ENCODE data around the gene ADAT1. TPM values are rescaled to one million over a fixed set of nuclear protein-coding genes. Genes with fewer than 3 reads are reported as not detected.

The ADAT1 gene
- 19.3 TPM for total RNA-seq
- long read RNA-seq, transcript ADAT1-201 (11 exons, 1,869 nt): major isoform, 6 of 13 reads
- long read RNA-seq, partial matches to known transcripts: 7 of 13 reads
- long read RNA-seq, other reads (novel, unspliced or antisense): 0 of 13 reads

- ATAC-seq (ENCODE audit: poor library complexity) (peak; percentile 97), DNase-seq (peak; percentile 99)
- intact Hi-C loops (cut with DNase I): loop anchor here (10.0 kb wide), 1 partner anchor 148 kb away; no protein-coding TSS in a partner anchor
Observed at GRCh38 chr16:75622761-75623605, at the start of gene ADAT1. Gene ADAT1, minus strand, starts transcription at chr16:75623281. Its CDS starts 2,482 bp downstream, at chr16:75620799.

GRCh38 chr16:75667503-75667902 lies 44.4 kb upstream of the ADAT1 start:
- no peak for ATAC-seq (ENCODE audit: poor library complexity)
- intact Hi-C loops (cut with DNase I): no loop called here
- no peak for DNase-seq

- intact Hi-C loops (cut with DNase I): no loop called here
- ATAC-seq (ENCODE audit: poor library complexity): peak; percentile 12
Observed at GRCh38 chr16:75660726-75661302, 37.7 kb upstream of the ADAT1 start.

GRCh38 chr16:75660321-75660720 lies 37.2 kb upstream of the ADAT1 start:
- DNase-seq (no peak), ATAC-seq (ENCODE audit: poor library complexity) (no peak)
- intact Hi-C loops (cut with DNase I): no loop called here

More at GRCh38 chr16:75660726-75661302, 37.7 kb upstream of the ADAT1 start:
- DNase-seq: no peak

GRCh38 chr16:75658175-75658574 lies 35.1 kb upstream of the ADAT1 start:
- ATAC-seq (ENCODE audit: poor library complexity): no peak
- DNase-seq: no peak
- intact Hi-C loops (cut with DNase I): no loop called here

- intact Hi-C loops (cut with DNase I): no loop called here
- DNase-seq (no peak), ATAC-seq (ENCODE audit: poor library complexity) (no peak)
Observed at GRCh38 chr16:75653922-75654321, 30.8 kb upstream of the ADAT1 start.

- peak; percentile 92 for DNase-seq
- ATAC-seq (ENCODE audit: poor library complexity): peak; percentile 84
- intact Hi-C loops (cut with DNase I): loop anchor here (10.0 kb wide), 1 partner anchor 116 kb away; no protein-coding TSS in a partner anchor
Observed at GRCh38 chr16:75648265-75649076, 25.4 kb upstream of the ADAT1 start.

GRCh38 chr16:75647492-75648264 lies 24.6 kb upstream of the ADAT1 start, which contains the start of the genes KARS1 and TERF2IP:
Gene KARS1, minus strand, starts transcription at chr16:75647665. Its CDS starts 26 bp downstream, at chr16:75647639.
Gene TERF2IP, plus strand, starts transcription at chr16:75647773. Its CDS starts 110 bp downstream, at chr16:75647883.
- DNase-seq: peak; percentile 95
- peak; percentile 97 for ATAC-seq (ENCODE audit: poor library complexity)
- intact Hi-C loops (cut with DNase I): loop anchor here (10.0 kb wide), 1 partner anchor 117 kb away; no protein-coding TSS in a partner anchor

GRCh38 chr16:75647112-75647491 lies 24.0 kb upstream of the ADAT1 start:
- intact Hi-C loops (cut with DNase I): loop anchor here (10.0 kb wide), 1 partner anchor 118 kb away; no protein-coding TSS in a partner anchor

GRCh38 chr16:75644240-75645012 lies 21.3 kb upstream of the ADAT1 start:
- intact Hi-C loops (cut with DNase I): loop anchor here (10.0 kb wide), 1 partner anchor 120 kb away; no protein-coding TSS in a partner anchor
- no peak for DNase-seq
- ATAC-seq (ENCODE audit: poor library complexity): no peak

More at GRCh38 chr16:75647112-75647491, 24.0 kb upstream of the ADAT1 start:
- ATAC-seq (ENCODE audit: poor library complexity): peak; percentile 31
- DNase-seq: no peak

- intact Hi-C loops (cut with DNase I): loop anchor here (10.0 kb wide), 1 partner anchor 124 kb away; no protein-coding TSS in a partner anchor
- no peak for ATAC-seq (ENCODE audit: poor library complexity)
- DNase-seq: no peak
Observed at GRCh38 chr16:75640598-75640997, 17.5 kb upstream of the ADAT1 start.

- ATAC-seq (ENCODE audit: poor library complexity) (no peak), DNase-seq (no peak)
- intact Hi-C loops (cut with DNase I): no loop called here
Observed at GRCh38 chr16:75635036-75635435, 12.0 kb upstream of the ADAT1 start.

- intact Hi-C loops (cut with DNase I): no loop called here
- DNase-seq (no peak), ATAC-seq (ENCODE audit: poor library complexity) (no peak)
Observed at GRCh38 chr16:75632857-75633256, 9.8 kb upstream of the ADAT1 start.

- ATAC-seq (ENCODE audit: poor library complexity): no peak
- intact Hi-C loops (cut with DNase I): no loop called here
- DNase-seq: no peak
Observed at GRCh38 chr16:75630052-75630451, 7.0 kb upstream of the ADAT1 start.

GRCh38 chr16:75629132-75629531 lies 6.1 kb upstream of the ADAT1 start:
- DNase-seq: no peak
- ATAC-seq (ENCODE audit: poor library complexity): no peak
- intact Hi-C loops (cut with DNase I): loop anchor here (10.0 kb wide), 1 partner anchor 154 kb away; no protein-coding TSS in a partner anchor

- no peak for ATAC-seq (ENCODE audit: poor library complexity)
- intact Hi-C loops (cut with DNase I): loop anchor here (10.0 kb wide), 1 partner anchor 154 kb away; no protein-coding TSS in a partner anchor
- DNase-seq: no peak
Observed at GRCh38 chr16:75628351-75628750, 5.3 kb upstream of the ADAT1 start.

GRCh38 chr16:75627851-75628250 lies 4.8 kb upstream of the ADAT1 start:
- no peak for DNase-seq
- no peak for ATAC-seq (ENCODE audit: poor library complexity)
- intact Hi-C loops (cut with DNase I): loop anchor here (10.0 kb wide), 1 partner anchor 153 kb away; no protein-coding TSS in a partner anchor

All from Right ventricle myocardium superior (tissue), 1 donor.